ENCODE data around the gene GATA5.

The GATA5 gene

DNA sequence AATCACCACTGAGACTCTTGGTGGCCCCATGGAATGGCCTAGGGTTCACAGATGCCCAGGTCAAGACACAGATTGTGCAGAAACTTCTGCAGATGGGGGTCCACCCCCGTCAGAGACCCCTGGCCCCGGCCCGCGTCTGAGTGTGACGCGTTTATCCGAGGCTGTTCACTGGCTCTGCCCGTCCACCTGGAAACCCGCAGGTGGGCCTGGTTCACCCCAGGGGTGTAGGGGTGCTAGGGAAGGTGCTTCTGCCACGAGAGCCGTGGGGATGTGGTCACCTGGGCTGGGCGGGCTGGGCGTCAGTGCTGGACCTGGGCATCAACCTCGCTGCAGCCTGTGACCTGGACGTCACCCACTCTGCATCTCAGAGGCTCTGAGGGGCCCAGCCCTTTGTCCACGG is 39.5 kb upstream of the GATA5 start:
- H3K27me3 ChIP-seq: no peaks in the 10 kb centered on the region
- TF ChIP-seq, protein P1, sequence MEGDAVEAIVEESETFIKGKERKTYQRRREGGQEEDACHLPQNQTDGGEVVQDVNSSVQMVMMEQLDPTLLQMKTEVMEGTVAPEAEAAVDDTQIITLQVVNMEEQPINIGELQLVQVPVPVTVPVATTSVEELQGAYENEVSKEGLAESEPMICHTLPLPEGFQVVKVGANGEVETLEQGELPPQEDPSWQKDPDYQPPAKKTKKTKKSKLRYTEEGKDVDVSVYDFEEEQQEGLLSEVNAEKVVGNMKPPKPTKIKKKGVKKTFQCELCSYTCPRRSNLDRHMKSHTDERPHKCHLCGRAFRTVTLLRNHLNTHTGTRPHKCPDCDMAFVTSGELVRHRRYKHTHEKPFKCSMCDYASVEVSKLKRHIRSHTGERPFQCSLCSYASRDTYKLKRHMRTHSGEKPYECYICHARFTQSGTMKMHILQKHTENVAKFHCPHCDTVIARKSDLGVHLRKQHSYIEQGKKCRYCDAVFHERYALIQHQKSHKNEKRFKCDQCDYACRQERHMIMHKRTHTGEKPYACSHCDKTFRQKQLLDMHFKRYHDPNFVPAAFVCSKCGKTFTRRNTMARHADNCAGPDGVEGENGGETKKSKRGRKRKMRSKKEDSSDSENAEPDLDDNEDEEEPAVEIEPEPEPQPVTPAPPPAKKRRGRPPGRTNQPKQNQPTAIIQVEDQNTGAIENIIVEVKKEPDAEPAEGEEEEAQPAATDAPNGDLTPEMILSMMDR (IDR thresholded peaks at IDR 0.05; ENCODE audit: low read depth, low read length): no peak
- DNase-seq: no peak

GRCh38 chr20:62513991-62514390 is 38.2 kb upstream of the GATA5 start:
- TF ChIP-seq, protein P1 (IDR thresholded peaks at IDR 0.05; ENCODE audit: low read depth, low read length): no peak
- Histone ChIP-seq H3K27me3 (no peaks in the 10 kb centered on the region), H3K4me3 (ENCODE audit: low read depth, low read length) (no peak overlapping the region)

More for the DNA sequence above, 39.5 kb upstream of the GATA5 start:
- no peaks in the 10 kb centered on the region for H3K9me3 ChIP-seq
- H3K4me3 ChIP-seq (ENCODE audit: low read depth, low read length): no peak overlapping the region
- H3K36me3 ChIP-seq: no peaks in the 10 kb centered on the region
- no peaks in the 10 kb centered on the region for H3K4me1 ChIP-seq

GRCh38 chr20:62511915-62512610 is 36.3 kb upstream of the GATA5 start:
- H3K36me3 ChIP-seq: no peaks in the 10 kb centered on the region
- DNase-seq: no peak
- H3K4me3 ChIP-seq (ENCODE audit: low read depth, low read length): no peak overlapping the region
- TF ChIP-seq, protein P1 (IDR thresholded peaks at IDR 0.05; ENCODE audit: low read depth, low read length): no peak
- H3K9me3 ChIP-seq: no peaks in the 10 kb centered on the region
- H3K27me3 ChIP-seq: no peaks in the 10 kb centered on the region
- no peaks in the 10 kb centered on the region for H3K4me1 ChIP-seq

More at GRCh38 chr20:62513991-62514390, 38.2 kb upstream of the GATA5 start:
- H3K4me1 ChIP-seq: no peaks in the 10 kb centered on the region
- no peaks in the 10 kb centered on the region for H3K36me3 ChIP-seq
- DNase-seq: no peak
- H3K9me3 ChIP-seq: no peaks in the 10 kb centered on the region

GRCh38 chr20:62511300-62511914 is 35.6 kb upstream of the GATA5 start:
- no peak for DNase-seq
- no peaks in the 10 kb centered on the region for H3K4me1 ChIP-seq

GRCh38 chr20:62508641-62509051 is 32.9 kb upstream of the GATA5 start:
- no peak overlapping the region for H3K4me3 ChIP-seq (ENCODE audit: low read depth, low read length)
- no peak for DNase-seq
- H3K36me3 ChIP-seq: no peaks in the 10 kb centered on the region
- no peaks in the 10 kb centered on the region for H3K9me3 ChIP-seq
- no peaks in the 10 kb centered on the region for H3K4me1 ChIP-seq
- no peaks in the 10 kb centered on the region for H3K27me3 ChIP-seq
- TF ChIP-seq, protein P1 (IDR thresholded peaks at IDR 0.05; ENCODE audit: low read depth, low read length): no peak

More at GRCh38 chr20:62511300-62511914, 35.6 kb upstream of the GATA5 start:
- Histone ChIP-seq H3K27me3 (no peaks in the 10 kb centered on the region), H3K9me3 (no peaks in the 10 kb centered on the region), H3K4me3 (ENCODE audit: low read depth, low read length) (no peak overlapping the region), H3K36me3 (no peaks in the 10 kb centered on the region)
- TF ChIP-seq, protein P1 (IDR thresholded peaks at IDR 0.05; ENCODE audit: low read depth, low read length): no peak
